DMS114 treated with DMSO at 0.1 percent for 48 hours (cell line): ENCODE data around the gene PLXNA4.
"Not testable (repeated sequence)": the region's sequence is repeated elsewhere in the genome, so short reads cannot be mapped to it uniquely, and the experiment has no call there.

Experiments used
- DNase-seq: peaks from one replicate; lab custom pipeline; 2025; ENCODE audit not compliant: unreplicated experiment; lab: John Stamatoyannopoulos, UW

Gene PLXNA4, protein sequence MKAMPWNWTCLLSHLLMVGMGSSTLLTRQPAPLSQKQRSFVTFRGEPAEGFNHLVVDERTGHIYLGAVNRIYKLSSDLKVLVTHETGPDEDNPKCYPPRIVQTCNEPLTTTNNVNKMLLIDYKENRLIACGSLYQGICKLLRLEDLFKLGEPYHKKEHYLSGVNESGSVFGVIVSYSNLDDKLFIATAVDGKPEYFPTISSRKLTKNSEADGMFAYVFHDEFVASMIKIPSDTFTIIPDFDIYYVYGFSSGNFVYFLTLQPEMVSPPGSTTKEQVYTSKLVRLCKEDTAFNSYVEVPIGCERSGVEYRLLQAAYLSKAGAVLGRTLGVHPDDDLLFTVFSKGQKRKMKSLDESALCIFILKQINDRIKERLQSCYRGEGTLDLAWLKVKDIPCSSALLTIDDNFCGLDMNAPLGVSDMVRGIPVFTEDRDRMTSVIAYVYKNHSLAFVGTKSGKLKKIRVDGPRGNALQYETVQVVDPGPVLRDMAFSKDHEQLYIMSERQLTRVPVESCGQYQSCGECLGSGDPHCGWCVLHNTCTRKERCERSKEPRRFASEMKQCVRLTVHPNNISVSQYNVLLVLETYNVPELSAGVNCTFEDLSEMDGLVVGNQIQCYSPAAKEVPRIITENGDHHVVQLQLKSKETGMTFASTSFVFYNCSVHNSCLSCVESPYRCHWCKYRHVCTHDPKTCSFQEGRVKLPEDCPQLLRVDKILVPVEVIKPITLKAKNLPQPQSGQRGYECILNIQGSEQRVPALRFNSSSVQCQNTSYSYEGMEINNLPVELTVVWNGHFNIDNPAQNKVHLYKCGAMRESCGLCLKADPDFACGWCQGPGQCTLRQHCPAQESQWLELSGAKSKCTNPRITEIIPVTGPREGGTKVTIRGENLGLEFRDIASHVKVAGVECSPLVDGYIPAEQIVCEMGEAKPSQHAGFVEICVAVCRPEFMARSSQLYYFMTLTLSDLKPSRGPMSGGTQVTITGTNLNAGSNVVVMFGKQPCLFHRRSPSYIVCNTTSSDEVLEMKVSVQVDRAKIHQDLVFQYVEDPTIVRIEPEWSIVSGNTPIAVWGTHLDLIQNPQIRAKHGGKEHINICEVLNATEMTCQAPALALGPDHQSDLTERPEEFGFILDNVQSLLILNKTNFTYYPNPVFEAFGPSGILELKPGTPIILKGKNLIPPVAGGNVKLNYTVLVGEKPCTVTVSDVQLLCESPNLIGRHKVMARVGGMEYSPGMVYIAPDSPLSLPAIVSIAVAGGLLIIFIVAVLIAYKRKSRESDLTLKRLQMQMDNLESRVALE (N-terminal part only)

DNA sequence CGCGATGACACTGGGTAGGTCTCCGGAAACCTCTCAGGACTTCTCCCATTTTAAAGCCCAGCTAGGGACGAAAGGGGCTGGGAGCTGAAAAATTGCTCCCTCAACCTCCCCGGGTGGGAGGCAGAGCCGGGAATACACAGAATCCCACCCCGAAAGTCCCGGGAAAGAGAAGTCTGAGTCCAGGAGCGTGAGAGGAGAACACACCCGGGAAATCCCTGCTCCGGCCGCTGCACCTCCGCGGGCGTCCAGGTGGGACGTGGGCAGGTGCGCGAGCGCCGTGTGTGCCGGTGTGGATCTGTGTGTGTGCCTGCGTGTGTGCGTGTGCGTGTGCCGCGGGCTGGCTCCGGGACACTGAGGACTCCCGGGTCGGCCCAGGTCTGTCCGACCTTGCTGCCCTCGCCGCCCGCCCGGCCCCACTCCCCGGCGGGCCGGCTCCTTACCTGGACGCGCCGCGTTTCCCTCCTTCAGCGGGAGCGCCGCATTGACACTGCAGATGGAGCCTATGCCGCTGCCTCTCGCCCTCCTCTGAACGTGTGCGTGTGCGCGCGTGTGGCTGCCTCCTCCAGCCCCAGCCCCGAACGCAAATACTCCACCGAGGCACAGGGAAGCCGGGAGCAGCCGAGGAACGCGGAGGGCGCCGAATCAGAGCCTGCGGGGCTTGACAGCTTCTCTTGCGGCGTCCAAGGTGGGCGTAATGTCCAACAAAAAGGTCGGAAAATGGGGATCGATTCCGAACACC lies at the start of gene PLXNA4:
Gene PLXNA4, minus strand, starts transcription at position 489 of the 739 bp plus-strand sequence. CDS start 67,777 bp downstream, outside the sequence.
- no peak for DNase-seq

GRCh38 chr7:132625651-132626050 lies 49.4 kb upstream of the PLXNA4 start:
- DNase-seq, result no peak

GRCh38 chr7:132622081-132622480 lies 45.8 kb upstream of the PLXNA4 start:
- no peak for DNase-seq

GRCh38 chr7:132619967-132620366 lies 43.7 kb upstream of the PLXNA4 start:
- DNase-seq, result no peak

GRCh38 chr7:132618956-132619305 lies 42.7 kb upstream of the PLXNA4 start:
- DNase-seq, result no peak

DNA sequence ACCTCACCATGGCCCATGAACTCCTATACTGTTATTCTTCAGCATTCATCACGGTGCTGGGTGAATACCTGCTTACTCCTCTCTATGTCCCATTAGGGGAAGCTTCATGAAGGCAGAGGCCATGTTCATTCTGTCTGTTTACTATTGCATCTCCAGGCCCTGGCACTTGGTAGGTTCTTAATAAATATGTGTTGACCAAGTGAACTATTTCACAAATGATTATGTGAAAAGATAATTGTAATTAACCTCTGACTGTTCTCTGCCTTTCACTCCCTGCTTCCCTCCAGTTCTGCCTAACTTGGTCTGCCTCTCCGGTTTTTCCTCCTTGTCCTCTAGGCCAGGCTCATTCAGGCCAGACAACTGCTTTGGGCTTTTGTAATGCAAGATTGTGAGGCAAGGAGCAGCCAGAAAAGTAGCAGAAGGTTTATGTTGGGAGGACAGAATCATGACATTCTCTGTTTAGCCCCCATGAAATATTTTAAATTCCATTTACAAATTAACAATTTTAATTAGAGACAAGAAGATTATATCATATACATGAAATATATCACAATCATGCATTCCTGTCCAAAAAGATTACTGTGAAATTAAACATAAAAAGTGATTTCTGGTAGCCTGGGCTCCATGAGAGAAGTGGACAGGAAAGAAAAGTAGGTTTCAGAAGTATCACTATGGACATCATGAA lies 42.1 kb upstream of the PLXNA4 start:
- DNase-seq, result no peak

- DNase-seq, result no peak
Measured at GRCh38 chr7:132614428-132615318, 38.4 kb upstream of the PLXNA4 start.

DNA sequence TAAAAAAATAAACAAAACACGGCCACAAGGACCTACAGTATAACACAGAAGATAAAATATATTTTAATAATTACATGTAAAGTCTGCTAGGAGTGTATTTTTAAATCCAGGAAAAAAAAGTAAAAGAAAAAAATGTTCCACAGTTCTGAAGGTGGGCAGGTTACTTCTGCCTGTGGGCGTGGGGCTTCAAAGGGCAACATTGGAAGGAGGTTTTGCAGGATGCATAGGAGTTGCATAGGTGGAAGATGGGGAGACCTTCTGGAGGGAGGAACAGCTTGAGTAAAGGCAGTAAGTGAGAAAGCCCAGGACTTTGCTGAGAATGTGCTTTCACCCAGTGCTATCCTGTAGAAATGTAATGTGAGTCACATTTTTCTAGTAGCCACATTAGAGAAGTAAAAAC lies 37.5 kb upstream of the PLXNA4 start:
- DNase-seq, result no peak

DNA sequence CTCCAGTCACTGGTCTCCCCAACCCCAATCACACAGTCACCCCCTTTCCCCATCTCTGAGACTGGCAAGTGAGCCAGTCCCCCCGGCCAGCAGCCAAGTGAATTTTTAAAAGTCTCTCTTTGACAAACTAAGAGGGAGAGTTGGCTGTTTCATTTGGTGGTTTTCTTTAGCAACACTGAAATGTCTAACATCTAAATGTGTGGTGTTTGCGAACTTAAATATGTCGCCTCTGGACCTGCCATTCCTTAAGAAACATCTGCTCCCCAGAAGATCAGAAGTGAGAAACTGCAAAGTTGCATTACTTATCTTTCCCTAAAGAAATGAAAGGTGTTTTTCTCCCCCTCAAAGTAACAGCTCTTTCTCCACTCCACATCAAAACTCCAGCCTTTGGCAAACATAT lies 34.7 kb upstream of the PLXNA4 start:
- DNase-seq, result no peak

- no peak for DNase-seq
Measured at GRCh38 chr7:132609906-132610520, 33.7 kb upstream of the PLXNA4 start.

GRCh38 chr7:132609222-132609621 lies 33.0 kb upstream of the PLXNA4 start:
- no peak for DNase-seq

- no peak for DNase-seq
Measured at GRCh38 chr7:132608523-132608922, 32.3 kb upstream of the PLXNA4 start.

GRCh38 chr7:132607656-132608055 lies 31.4 kb upstream of the PLXNA4 start:
- no peak for DNase-seq

DNA sequence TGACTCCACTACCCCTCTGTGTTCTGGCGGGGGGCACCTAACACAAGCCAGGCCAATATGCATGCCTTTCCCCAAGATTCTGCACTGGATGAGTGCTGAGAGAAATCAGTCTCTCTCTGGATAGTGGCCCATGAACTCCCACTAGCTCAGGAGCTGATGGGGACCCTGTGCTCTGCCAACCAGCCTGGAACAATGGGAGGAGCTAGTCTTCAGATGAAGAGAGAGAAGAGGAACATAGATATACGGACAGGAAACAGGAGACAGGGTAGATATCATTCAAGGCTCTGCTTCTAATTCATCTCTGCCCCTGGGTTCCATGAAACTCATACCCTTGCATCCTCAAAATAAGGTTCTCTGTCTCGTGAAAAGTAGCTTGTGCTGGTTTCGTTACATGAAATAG lies 27.9 kb upstream of the PLXNA4 start:
- no peak for DNase-seq

GRCh38 chr7:132603220-132603833 lies 27.1 kb upstream of the PLXNA4 start:
- no peak for DNase-seq

- no peak for DNase-seq
Measured at GRCh38 chr7:132601783-132602182, 25.5 kb upstream of the PLXNA4 start.

- no peak for DNase-seq
Measured at GRCh38 chr7:132596588-132596987, 20.3 kb upstream of the PLXNA4 start.

- DNase-seq, result not testable (repeated sequence)
Measured at GRCh38 chr7:132594741-132595140, 18.5 kb upstream of the PLXNA4 start.
